ENCODE measurements around the gene PAEP. TPM values are rescaled to one million over a fixed set of nuclear protein-coding genes. Genes with fewer than 3 reads are reported as not detected.

PAEP gene
- total RNA-seq, 1 experiment from 2014 or later = not detected

DNA sequence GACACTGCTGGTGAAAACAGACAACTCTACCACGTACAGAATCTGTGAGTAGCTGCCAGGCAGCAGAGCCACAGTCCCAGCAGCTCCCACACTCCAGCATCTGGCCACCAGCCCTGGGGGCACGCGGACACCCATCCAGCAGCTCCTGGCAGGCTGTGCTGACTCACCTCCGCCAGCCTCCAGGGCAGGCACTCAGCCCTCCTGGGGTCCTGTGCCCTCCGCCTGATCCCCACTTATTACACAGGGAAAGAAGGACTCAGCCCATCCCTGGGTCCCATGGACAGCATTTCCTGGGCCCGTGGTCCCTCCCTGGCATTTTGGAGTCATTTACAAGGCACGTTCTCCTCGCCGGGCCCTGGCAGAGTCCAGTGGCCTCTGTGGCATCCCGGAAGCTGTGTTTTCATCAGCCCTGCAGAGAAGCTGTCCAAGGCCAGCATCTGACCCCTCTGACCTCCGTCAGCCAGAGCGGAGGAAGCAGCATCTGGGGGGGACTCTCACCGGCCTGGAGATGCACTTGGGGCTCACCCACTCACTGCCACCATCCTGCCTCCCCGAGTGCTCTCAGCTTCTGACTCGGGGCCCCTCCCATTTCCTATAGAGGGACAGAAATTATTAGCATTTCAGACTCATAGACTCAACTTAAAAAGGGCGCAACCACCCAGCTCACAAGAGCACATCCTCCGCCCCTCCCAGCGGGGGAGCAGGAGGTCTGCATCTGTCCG, 21.6 kb downstream of the PAEP start:
- ChIA-PET CTCF (no interaction called here), POLR2A (no interaction called here)
- Histone ChIP-seq H3K4me3 (ENCODE audit: low read depth in 2 of 2, low read length in 2 of 2) (no peak overlapping the region), H3K27ac (ENCODE audit: low read length) (no peak overlapping the region), H3K4me1 (ENCODE audit: control insufficient read depth, insufficient read depth, low read length) (no peaks in the 10 kb centered on the region), H3K9me3 (ENCODE audit: control insufficient read depth, insufficient read depth, low read depth, low read length) (no peaks in the 10 kb centered on the region), H3K27me3 (ENCODE audit: control insufficient read depth, insufficient read depth, low read length) (no peaks in the 10 kb centered on the region), H3K36me3 (ENCODE audit: control insufficient read depth, insufficient read depth, low read length) (no peaks in the 10 kb centered on the region)
- no TSS peak for BruUV-seq (replicated peaks)
- in situ Hi-C loops (cut with HindIII; ENCODE audit: low pct_unique_long_range_greater_than_20kb, low sequenced_read_pairs) = no loop called here
- TF ChIP-seq SIN3A (IDR thresholded peaks at IDR 0.05; ENCODE audit: borderline replicate concordance, insufficient read depth, low read depth, low read length) (no peak), TCF7L2 (IDR thresholded peaks at IDR 0.05; ENCODE audit: low read depth, low read length) (no peak), POLR2AphosphoS5 (IDR thresholded peaks at IDR 0.05; ENCODE audit: low read depth, low read length) (no peak)
- TF ChIP-seq, protein P1, sequence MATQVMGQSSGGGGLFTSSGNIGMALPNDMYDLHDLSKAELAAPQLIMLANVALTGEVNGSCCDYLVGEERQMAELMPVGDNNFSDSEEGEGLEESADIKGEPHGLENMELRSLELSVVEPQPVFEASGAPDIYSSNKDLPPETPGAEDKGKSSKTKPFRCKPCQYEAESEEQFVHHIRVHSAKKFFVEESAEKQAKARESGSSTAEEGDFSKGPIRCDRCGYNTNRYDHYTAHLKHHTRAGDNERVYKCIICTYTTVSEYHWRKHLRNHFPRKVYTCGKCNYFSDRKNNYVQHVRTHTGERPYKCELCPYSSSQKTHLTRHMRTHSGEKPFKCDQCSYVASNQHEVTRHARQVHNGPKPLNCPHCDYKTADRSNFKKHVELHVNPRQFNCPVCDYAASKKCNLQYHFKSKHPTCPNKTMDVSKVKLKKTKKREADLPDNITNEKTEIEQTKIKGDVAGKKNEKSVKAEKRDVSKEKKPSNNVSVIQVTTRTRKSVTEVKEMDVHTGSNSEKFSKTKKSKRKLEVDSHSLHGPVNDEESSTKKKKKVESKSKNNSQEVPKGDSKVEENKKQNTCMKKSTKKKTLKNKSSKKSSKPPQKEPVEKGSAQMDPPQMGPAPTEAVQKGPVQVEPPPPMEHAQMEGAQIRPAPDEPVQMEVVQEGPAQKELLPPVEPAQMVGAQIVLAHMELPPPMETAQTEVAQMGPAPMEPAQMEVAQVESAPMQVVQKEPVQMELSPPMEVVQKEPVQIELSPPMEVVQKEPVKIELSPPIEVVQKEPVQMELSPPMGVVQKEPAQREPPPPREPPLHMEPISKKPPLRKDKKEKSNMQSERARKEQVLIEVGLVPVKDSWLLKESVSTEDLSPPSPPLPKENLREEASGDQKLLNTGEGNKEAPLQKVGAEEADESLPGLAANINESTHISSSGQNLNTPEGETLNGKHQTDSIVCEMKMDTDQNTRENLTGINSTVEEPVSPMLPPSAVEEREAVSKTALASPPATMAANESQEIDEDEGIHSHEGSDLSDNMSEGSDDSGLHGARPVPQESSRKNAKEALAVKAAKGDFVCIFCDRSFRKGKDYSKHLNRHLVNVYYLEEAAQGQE (IDR thresholded peaks at IDR 0.05; ENCODE audit: insufficient read depth in 1 of 2, low read depth in 2 of 2, low read length in 1 of 2) = no peak
- TF ChIP-seq, protein P2, sequence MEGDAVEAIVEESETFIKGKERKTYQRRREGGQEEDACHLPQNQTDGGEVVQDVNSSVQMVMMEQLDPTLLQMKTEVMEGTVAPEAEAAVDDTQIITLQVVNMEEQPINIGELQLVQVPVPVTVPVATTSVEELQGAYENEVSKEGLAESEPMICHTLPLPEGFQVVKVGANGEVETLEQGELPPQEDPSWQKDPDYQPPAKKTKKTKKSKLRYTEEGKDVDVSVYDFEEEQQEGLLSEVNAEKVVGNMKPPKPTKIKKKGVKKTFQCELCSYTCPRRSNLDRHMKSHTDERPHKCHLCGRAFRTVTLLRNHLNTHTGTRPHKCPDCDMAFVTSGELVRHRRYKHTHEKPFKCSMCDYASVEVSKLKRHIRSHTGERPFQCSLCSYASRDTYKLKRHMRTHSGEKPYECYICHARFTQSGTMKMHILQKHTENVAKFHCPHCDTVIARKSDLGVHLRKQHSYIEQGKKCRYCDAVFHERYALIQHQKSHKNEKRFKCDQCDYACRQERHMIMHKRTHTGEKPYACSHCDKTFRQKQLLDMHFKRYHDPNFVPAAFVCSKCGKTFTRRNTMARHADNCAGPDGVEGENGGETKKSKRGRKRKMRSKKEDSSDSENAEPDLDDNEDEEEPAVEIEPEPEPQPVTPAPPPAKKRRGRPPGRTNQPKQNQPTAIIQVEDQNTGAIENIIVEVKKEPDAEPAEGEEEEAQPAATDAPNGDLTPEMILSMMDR (IDR thresholded peaks at IDR 0.05) = no peak
- DNase-seq (ENCODE audit: low read depth, low spot score) = no peak
- ATAC-seq = no peak
- intact Hi-C loops (cut with micrococcal nuclease; ENCODE audit: unreplicated experiment) = no loop called here

DNA sequence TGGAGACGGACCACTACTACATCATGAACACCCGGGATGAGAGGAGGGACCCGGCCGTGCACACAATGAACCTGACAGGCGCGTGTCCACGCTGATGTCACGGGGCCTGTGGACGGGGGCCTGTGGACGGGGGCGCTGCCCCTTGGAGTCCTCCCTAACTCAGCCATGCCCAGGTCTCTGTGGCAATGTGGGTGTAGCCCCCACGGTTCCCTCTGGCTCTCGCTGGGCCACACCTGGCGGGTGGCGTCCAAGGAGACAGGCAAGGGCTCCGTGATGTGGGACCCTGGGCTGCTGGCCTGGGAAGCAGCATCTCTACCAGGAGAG, 22.1 kb downstream of the PAEP start:
- TF ChIP-seq TCF7L2 (IDR thresholded peaks at IDR 0.05; ENCODE audit: low read depth, low read length) (no peak), SIN3A (IDR thresholded peaks at IDR 0.05; ENCODE audit: borderline replicate concordance, insufficient read depth, low read depth, low read length) (no peak), POLR2AphosphoS5 (IDR thresholded peaks at IDR 0.05; ENCODE audit: low read depth, low read length) (no peak)
- TF ChIP-seq, protein P2 (IDR thresholded peaks at IDR 0.05) = no peak
- TF ChIP-seq, protein P1 (IDR thresholded peaks at IDR 0.05; ENCODE audit: insufficient read depth in 1 of 2, low read depth in 2 of 2, low read length in 1 of 2) = no peak
- POLR2A ChIA-PET = no interaction called here
- CTCF ChIA-PET = no interaction called here
- BruUV-seq (replicated peaks) = no TSS peak
- H3K4me1 ChIP-seq (ENCODE audit: control insufficient read depth, insufficient read depth, low read length) = no peaks in the 10 kb centered on the region
- H3K9me3 ChIP-seq (ENCODE audit: control insufficient read depth, insufficient read depth, low read depth, low read length) = no peaks in the 10 kb centered on the region
- ATAC-seq (no peak), DNase-seq (ENCODE audit: low read depth, low spot score) (no peak)
- H3K27me3 ChIP-seq (ENCODE audit: control insufficient read depth, insufficient read depth, low read length) = no peaks in the 10 kb centered on the region
- H3K4me3 ChIP-seq (ENCODE audit: low read depth in 2 of 2, low read length in 2 of 2) = no peak overlapping the region
- H3K27ac ChIP-seq (ENCODE audit: low read length) = no peak overlapping the region
- no peaks in the 10 kb centered on the region for H3K36me3 ChIP-seq (ENCODE audit: control insufficient read depth, insufficient read depth, low read length)
- in situ Hi-C loops (cut with HindIII; ENCODE audit: low pct_unique_long_range_greater_than_20kb, low sequenced_read_pairs) = no loop called here
- intact Hi-C loops (cut with micrococcal nuclease; ENCODE audit: unreplicated experiment) = no loop called here

Measured in Panc1 (cell line).